K562 treated with DMSO at 1 percent for 12 hours (cell line): ENCODE data around the gene PSMA3. TPM values are rescaled to one million over a fixed set of nuclear protein-coding genes. Genes with fewer than 3 reads are reported as not detected.

Source experiments
- total RNA-seq: library from RNA; unstranded; fragments of 300-600 nt; gene quantifications from 2 replicates; pipeline ENCODE4 v1.2.3, GENCODE V29; 2022; ENCODE audit not compliant: insufficient read depth

The PSMA3 gene
- total RNA-seq = 132 and 177 TPM in 2 replicates

GRCh38 chr14:58244556-58245387 is at the start of gene PSMA3:
Gene PSMA3, plus strand, starts transcription at chr14:58244843. Its CDS starts 78 bp downstream, at chr14:58244921.

GRCh38 chr14:58199726-58200479 is 44.7 kb upstream of the PSMA3 start, which contains the start of gene ACTR10:
Gene ACTR10, plus strand, starts transcription at chr14:58200149. Its CDS starts 69 bp downstream, at chr14:58200218.

GRCh38 chr14:58298477-58299400 is 54.1 kb downstream of the PSMA3 start, which contains the start of gene ARID4A:
Gene ARID4A, plus strand, starts transcription at chr14:58298555. Its CDS starts 1,300 bp downstream, at chr14:58299855.

Other genes with a start within 250 kb of the PSMA3 start
- 0.14 TPM in 1 of 2 replicates, not detected in the other for gene ARMH4, start 92.6 kb upstream of the PSMA3 start, total RNA-seq
- gene ACTR10, start 44.7 kb upstream of the PSMA3 start, total RNA-seq = 41.4 and 42.2 TPM in 2 replicates
- gene ARID4A, start 53.7 kb downstream of the PSMA3 start, total RNA-seq = 3.8 and 6.3 TPM in 2 replicates
- gene TOMM20L, start 151.1 kb downstream of the PSMA3 start, total RNA-seq = not detected in 2 replicates
- 29.8 and 39.9 TPM in 2 replicates for gene TIMM9, start 182.7 kb downstream of the PSMA3 start, total RNA-seq
- 5.0 and 7.2 TPM in 2 replicates for gene KIAA0586, start 182.9 kb downstream of the PSMA3 start, total RNA-seq